Measurements from ENCODE around the gene PDPR.
"Not testable (repeated sequence)": the region's sequence is repeated elsewhere in the genome, so short reads cannot be mapped to it uniquely, and the experiment has no call there.

The PDPR gene

GRCh38 chr16:70198230-70198629, 84.1 kb downstream of the PDPR start:
- H3K27me3 ChIP-seq (ENCODE audit: insufficient read depth, poor library complexity, severe bottlenecking); H3K27ac ChIP-seq (replicated peaks); H3K4me3 ChIP-seq (replicated peaks; ENCODE audit: insufficient read depth, low read length); DNase-seq (ENCODE audit: low read depth in 1 of 2, low spot score in 1 of 2): not testable (repeated sequence)

GRCh38 chr16:70198666-70199065, 84.5 kb downstream of the PDPR start:
- not testable (repeated sequence) for H3K27ac ChIP-seq (replicated peaks); H3K27me3 ChIP-seq (ENCODE audit: insufficient read depth, poor library complexity, severe bottlenecking); DNase-seq (ENCODE audit: low read depth in 1 of 2, low spot score in 1 of 2); H3K4me3 ChIP-seq (replicated peaks; ENCODE audit: insufficient read depth, low read length)

- DNase-seq (ENCODE audit: low read depth in 1 of 2, low spot score in 1 of 2); H3K27ac ChIP-seq (replicated peaks); H3K27me3 ChIP-seq (ENCODE audit: insufficient read depth, poor library complexity, severe bottlenecking); H3K4me3 ChIP-seq (replicated peaks; ENCODE audit: insufficient read depth, low read length): not testable (repeated sequence)
Measured at GRCh38 chr16:70199170-70199569, 85.0 kb downstream of the PDPR start.

GRCh38 chr16:70200063-70200462, 85.9 kb downstream of the PDPR start:
- H3K27me3 ChIP-seq (ENCODE audit: insufficient read depth, poor library complexity, severe bottlenecking); H3K27ac ChIP-seq (replicated peaks); H3K4me3 ChIP-seq (replicated peaks; ENCODE audit: insufficient read depth, low read length); DNase-seq (ENCODE audit: low read depth in 1 of 2, low spot score in 1 of 2): not testable (repeated sequence)

GRCh38 chr16:70203508-70203907, 89.4 kb downstream of the PDPR start:
- H3K27ac ChIP-seq (replicated peaks); DNase-seq (ENCODE audit: low read depth in 1 of 2, low spot score in 1 of 2); H3K4me3 ChIP-seq (replicated peaks; ENCODE audit: insufficient read depth, low read length); H3K27me3 ChIP-seq (ENCODE audit: insufficient read depth, poor library complexity, severe bottlenecking): not testable (repeated sequence)

- H3K4me3 ChIP-seq (replicated peaks; ENCODE audit: insufficient read depth, low read length); H3K27me3 ChIP-seq (ENCODE audit: insufficient read depth, poor library complexity, severe bottlenecking); DNase-seq (ENCODE audit: low read depth in 1 of 2, low spot score in 1 of 2); H3K27ac ChIP-seq (replicated peaks): not testable (repeated sequence)
Measured at GRCh38 chr16:70204010-70204409, 89.9 kb downstream of the PDPR start.

GRCh38 chr16:70204668-70205405, 90.7 kb downstream of the PDPR start:
- not testable (repeated sequence) for DNase-seq (ENCODE audit: low read depth in 1 of 2, low spot score in 1 of 2); H3K27ac ChIP-seq (replicated peaks); H3K27me3 ChIP-seq (ENCODE audit: insufficient read depth, poor library complexity, severe bottlenecking); H3K4me3 ChIP-seq (replicated peaks; ENCODE audit: insufficient read depth, low read length)

- DNase-seq (ENCODE audit: low read depth in 1 of 2, low spot score in 1 of 2); H3K27me3 ChIP-seq (ENCODE audit: insufficient read depth, poor library complexity, severe bottlenecking): not testable (repeated sequence)
Measured at GRCh38 chr16:70206382-70206781, 92.2 kb downstream of the PDPR start.

More at GRCh38 chr16:70206382-70206781, 92.2 kb downstream of the PDPR start:
- H3K4me3 ChIP-seq (replicated peaks; ENCODE audit: insufficient read depth, low read length); H3K27ac ChIP-seq (replicated peaks): not testable (repeated sequence)

Measured in HL-60 (cell line).